Prostate gland (tissue), 2 donors: Measurements from ENCODE around the gene IL20. TPM values are rescaled to one million over a fixed set of nuclear protein-coding genes. Genes with fewer than 3 reads are reported as not detected.

Source experiments
- DNase-seq: peaks from one replicate; pipeline ENCODE4 v3.0.0-alpha.2; 2019; ENCODE audit warnings: low spot score
- H3K27ac ChIP-seq, 2 donors: fragments of 200-600 bp; sonication (generic); 2 replicates each; pipeline ENCODE4 v1.5.1; 2017 to 2019
- H3K27me3 ChIP-seq: fragments of 200-600 bp; sonication (generic); replicated peaks from 2 replicates; pipeline ENCODE4 v1.5.1; 2019; ENCODE audit not compliant: insufficient read depth
- H3K36me3 ChIP-seq, 2 donors: fragments of 200-600 bp; sonication (generic); 1 replicate in 1 of 2; 2 replicates in 1 of 2; pipeline versions ENCODE4 v1.5.1 to v1.8.1; 2017 to 2019
- H3K4me1 ChIP-seq: fragments of 200-600 bp; sonication (generic); replicated peaks from 2 replicates; pipeline ENCODE4 v1.5.1; 2019
- H3K4me3 ChIP-seq, 2 donors: fragments of 200-600 bp; sonication (generic); 2 replicates each; pipeline ENCODE4 v1.5.1; 2017 to 2019
- H3K9me3 ChIP-seq: fragments of 200-600 bp; sonication (generic); 2 replicates; pipeline ENCODE4 v1.5.1; 2017
- POLR2A ChIP-seq: fragments of 450-650 bp; IDR thresholded peaks from one replicate; pipeline ENCODE4 v1.6.1; 2016; ENCODE audit warnings: antibody characterized with exemption, mild to moderate bottlenecking
- POLR2AphosphoS5 ChIP-seq: sonication (generic); formaldehyde crosslinking; IDR thresholded peaks from one replicate; pipeline ENCODE4 v1.6.1; 2017; ENCODE audit warnings: antibody characterized with exemption
- WGBS: methylation state at CpG from one replicate; pipeline ENCODE4 v1.1.5; 2018; 5-methylcytosine and 5-hydroxymethylcytosine counted together
- intact Hi-C: fragments of 100-400 bp; cut with DNase I; formaldehyde crosslinking; loops from one replicate; pipeline ENCODE4 v1.14.2; 2022
- total RNA-seq, 2 donors: library from RNA; depleted of rRNA; stranded (reverse); fragments of >200 nt; gene quantifications; one replicate each; pipeline ENCODE4 v1.1.0, GENCODE V29; 2016
- TF ChIP-seq, protein P1 (sequence below), 4 experiments: fragments of 200-600 bp in 2 of 4; fragments of 450-650 bp in 2 of 4; sonication (generic) in 2 of 4; IDR thresholded peaks; 1 replicate in 3 of 4; 2 replicates in 1 of 4; pipeline ENCODE4 v1.5.1; 2016 to 2019; ENCODE audit warnings: antibody characterized with exemption in 4 of 4, mild to moderate bottlenecking in 2 of 4, moderate library complexity in 2 of 4

Gene IL20
- total RNA-seq, 2 donors from 2014 or later = not detected

GRCh38 chr1:206854401-206855129 lies 10.9 kb upstream of the IL20 start:
- no peaks in the 10 kb centered on the region for H3K9me3 ChIP-seq
- no peak overlapping the region for H3K4me3 ChIP-seq
- 65% methylated on average over 3 of the region's 3 CpGs for WGBS
- intact Hi-C loops = no loop called here
- no peaks in the 10 kb centered on the region for H3K27me3 ChIP-seq
- H3K36me3 ChIP-seq = no peaks in the 10 kb centered on the region
- no peak for TF ChIP-seq POLR2AphosphoS5
- TF ChIP-seq, protein P1, sequence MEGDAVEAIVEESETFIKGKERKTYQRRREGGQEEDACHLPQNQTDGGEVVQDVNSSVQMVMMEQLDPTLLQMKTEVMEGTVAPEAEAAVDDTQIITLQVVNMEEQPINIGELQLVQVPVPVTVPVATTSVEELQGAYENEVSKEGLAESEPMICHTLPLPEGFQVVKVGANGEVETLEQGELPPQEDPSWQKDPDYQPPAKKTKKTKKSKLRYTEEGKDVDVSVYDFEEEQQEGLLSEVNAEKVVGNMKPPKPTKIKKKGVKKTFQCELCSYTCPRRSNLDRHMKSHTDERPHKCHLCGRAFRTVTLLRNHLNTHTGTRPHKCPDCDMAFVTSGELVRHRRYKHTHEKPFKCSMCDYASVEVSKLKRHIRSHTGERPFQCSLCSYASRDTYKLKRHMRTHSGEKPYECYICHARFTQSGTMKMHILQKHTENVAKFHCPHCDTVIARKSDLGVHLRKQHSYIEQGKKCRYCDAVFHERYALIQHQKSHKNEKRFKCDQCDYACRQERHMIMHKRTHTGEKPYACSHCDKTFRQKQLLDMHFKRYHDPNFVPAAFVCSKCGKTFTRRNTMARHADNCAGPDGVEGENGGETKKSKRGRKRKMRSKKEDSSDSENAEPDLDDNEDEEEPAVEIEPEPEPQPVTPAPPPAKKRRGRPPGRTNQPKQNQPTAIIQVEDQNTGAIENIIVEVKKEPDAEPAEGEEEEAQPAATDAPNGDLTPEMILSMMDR (IDR thresholded peaks at IDR 0.05) = no peak
- TF ChIP-seq POLR2A = no peak
- no peak overlapping the region for H3K27ac ChIP-seq
- peak; percentile 19 for DNase-seq
- no peaks in the 10 kb centered on the region for H3K4me1 ChIP-seq

GRCh38 chr1:206855859-206856258 lies 9.6 kb upstream of the IL20 start:
- no peak for DNase-seq
- H3K4me3 ChIP-seq = no peak overlapping the region
- no peaks in the 10 kb centered on the region for H3K36me3 ChIP-seq
- H3K9me3 ChIP-seq = no peaks in the 10 kb centered on the region
- intact Hi-C loops = no loop called here
- TF ChIP-seq, protein P1 (IDR thresholded peaks at IDR 0.05) = no peak
- TF ChIP-seq POLR2AphosphoS5 (no peak), POLR2A (no peak)
- H3K27ac ChIP-seq = no peak overlapping the region
- no peaks in the 10 kb centered on the region for H3K27me3 ChIP-seq
- H3K4me1 ChIP-seq = no peaks in the 10 kb centered on the region
- WGBS = 92% methylated on average over 2 of the region's 2 CpGs

DNA sequence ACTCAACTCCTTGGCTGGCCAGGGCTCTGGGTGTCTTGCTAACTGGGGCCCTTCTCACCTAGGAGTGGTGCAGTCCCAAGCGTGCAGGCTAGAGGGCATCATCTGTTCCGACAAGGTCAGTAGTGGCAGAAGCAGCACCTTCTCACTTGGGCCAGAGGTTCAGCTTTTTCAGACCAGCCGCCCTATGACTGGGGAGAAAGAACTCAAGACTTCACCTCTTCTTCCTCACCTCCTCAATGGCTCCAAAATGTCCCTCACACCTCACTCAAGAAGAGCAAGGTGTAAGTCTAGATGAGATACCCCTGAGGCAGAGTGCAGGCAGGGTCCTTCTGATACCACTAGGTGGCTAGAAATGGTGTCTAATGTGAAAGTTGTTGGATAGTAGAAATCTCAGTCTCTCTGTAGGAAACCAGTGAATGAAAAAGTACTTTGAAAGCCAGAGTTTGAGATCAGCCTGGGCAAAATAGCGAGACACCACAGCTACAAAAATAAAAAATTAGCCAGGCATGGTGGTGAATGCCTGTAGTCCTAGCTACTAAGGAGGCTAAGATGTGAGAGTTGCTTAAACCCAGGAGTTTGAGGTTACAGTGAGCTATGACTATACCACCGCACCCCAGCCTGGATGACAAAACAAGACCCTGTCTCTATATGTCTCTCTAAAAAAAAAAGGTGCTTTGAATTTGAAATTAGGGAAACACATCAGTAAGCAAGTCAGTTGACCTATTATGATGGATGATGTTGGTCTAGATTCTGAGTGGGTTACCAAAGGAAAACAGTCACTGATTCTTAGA lies 8.6 kb upstream of the IL20 start:
- H3K27ac ChIP-seq = no peak overlapping the region
- H3K36me3 ChIP-seq = no peaks in the 10 kb centered on the region
- H3K4me3 ChIP-seq = no peak overlapping the region
- no peaks in the 10 kb centered on the region for H3K27me3 ChIP-seq
- 95% methylated on average over 5 of the region's 5 CpGs for WGBS
- intact Hi-C loops = no loop called here
- no peak for DNase-seq
- H3K9me3 ChIP-seq = no peaks in the 10 kb centered on the region
- no peaks in the 10 kb centered on the region for H3K4me1 ChIP-seq
- TF ChIP-seq, protein P1 (IDR thresholded peaks at IDR 0.05) = no peak
- TF ChIP-seq POLR2A = no peak
- no peak for TF ChIP-seq POLR2AphosphoS5

GRCh38 chr1:206859082-206859521 lies 6.3 kb upstream of the IL20 start:
- Histone ChIP-seq H3K36me3 (no peaks in the 10 kb centered on the region), H3K9me3 (no peaks in the 10 kb centered on the region), H3K4me3 (no peak overlapping the region), H3K27me3 (no peaks in the 10 kb centered on the region), H3K4me1 (no peaks in the 10 kb centered on the region), H3K27ac (no peak overlapping the region)
- DNase-seq = no peak
- 71% methylated on average over 5 of the region's 5 CpGs for WGBS
- intact Hi-C loops = no loop called here
- TF ChIP-seq POLR2AphosphoS5 = no peak
- TF ChIP-seq, protein P1 (IDR thresholded peaks at IDR 0.05) = no peak
- TF ChIP-seq POLR2A = no peak
